ENCODE results near the gene ANXA3.
"Not testable (repeated sequence)": the region's sequence is repeated elsewhere in the genome, so short reads cannot be mapped to it uniquely, and the experiment has no call there.

- TF ChIP-seq CTCF, EP300, POLR2A (IDR thresholded peaks at IDR 0.05): not testable (repeated sequence)
These were observed 3.7 kb upstream of the ANXA3 start for GRCh38 chr4:78547899-78548298.

Data from gastroesophageal sphincter (tissue), 3 donors.